Calu3 (cell line): ENCODE results near the gene ZBTB32. TPM values are rescaled to one million over a fixed set of nuclear protein-coding genes. Genes with fewer than 3 reads are reported as not detected.
A peak's percentile ranks its signal among the peaks of the same experiment; 100 is the strongest.

Experiments used
- BruUV-seq: library from RNA; stranded (reverse); fragments of 400-500 nt; replicated peaks from 2 replicates; lab custom pipeline; 2021; lab: Mats Ljungman, UMichigan
- CTCF ChIA-PET: fragments of 300-600 bp; sonication (Branson Sonifier 250); formaldehyde crosslinking; loops from one replicate; lab custom pipeline; 2022; ENCODE audit warnings: antibody characterized with exemption; lab: Charles Lee
- DNase-seq: peaks from one replicate; pipeline ENCODE4 v3.0.0; 2022
- H3K27ac Mint-ChIP-seq: one replicate; pipeline ENCODE4 v1.8.0; 2022; ENCODE audit warnings: mixed read lengths; ENCODE audit not compliant: unreplicated experiment
- H3K27me3 Mint-ChIP-seq: one replicate; pipeline ENCODE4 v1.8.0; 2022; ENCODE audit warnings: mixed read lengths; ENCODE audit not compliant: unreplicated experiment
- H3K36me3 Mint-ChIP-seq: one replicate; pipeline ENCODE4 v1.8.0; 2022; ENCODE audit warnings: mild to moderate bottlenecking, moderate library complexity, mixed read lengths; ENCODE audit not compliant: insufficient read depth, unreplicated experiment
- H3K4me1 Mint-ChIP-seq: one replicate; pipeline ENCODE4 v1.8.0; 2022; ENCODE audit warnings: mild to moderate bottlenecking, low read depth, mixed read lengths; ENCODE audit not compliant: unreplicated experiment
- H3K4me3 Mint-ChIP-seq: one replicate; pipeline ENCODE4 v1.8.0; 2022; ENCODE audit warnings: mild to moderate bottlenecking, low read depth, moderate library complexity, mixed read lengths; ENCODE audit not compliant: unreplicated experiment
- H3K9me3 Mint-ChIP-seq: one replicate; pipeline ENCODE4 v1.8.0; 2022; ENCODE audit warnings: low read depth, mixed read lengths; ENCODE audit not compliant: unreplicated experiment
- CTCF ChIP-seq: fragments of 200-600 bp; IDR thresholded peaks from one replicate; pipeline ENCODE4 v1.8.0; 2022; ENCODE audit warnings: antibody characterized with exemption; ENCODE audit not compliant: unreplicated experiment
- intact Hi-C: fragments of 100-400 bp; cut with micrococcal nuclease; formaldehyde crosslinking; loops from one replicate; pipeline ENCODE4 v1.10.0; 2022; ENCODE audit not compliant: unreplicated experiment
- total RNA-seq: library from RNA; stranded (reverse); gene quantifications from 2 replicates; pipeline ENCODE4 v1.2.3, GENCODE V29; 2022

The ZBTB32 gene
- total RNA-seq, 1 experiment from 2014 or later: not detected

GRCh38 chr19:35733180-35734125, 29.1 kb downstream of the ZBTB32 start:
- DNase-seq: no peak
- Mint-ChIP-seq H3K4me1 (no peaks in the 10 kb centered on the region), H3K27ac (peak overlapping the region; percentile 1), H3K36me3 (peaks cover 67% of the 10 kb centered on the region), H3K4me3 (no peak overlapping the region), H3K9me3 (no peaks in the 10 kb centered on the region), H3K27me3 (no peaks in the 10 kb centered on the region)
- BruUV-seq: no TSS peak
- CTCF ChIA-PET: interaction anchor here (1.2 kb wide), 1 partner anchor 223 kb away, joined by 3 read pairs; no protein-coding TSS in a partner anchor
- intact Hi-C loops: no loop called here
- no peak for TF ChIP-seq CTCF

- no peak for TF ChIP-seq CTCF
- Mint-ChIP-seq H3K9me3 (no peaks in the 10 kb centered on the region), H3K36me3 (peaks cover 69% of the 10 kb centered on the region), H3K4me3 (no peak overlapping the region), H3K27me3 (no peaks in the 10 kb centered on the region), H3K27ac (peak overlapping the region; percentile 1), H3K4me1 (no peaks in the 10 kb centered on the region)
- no peak for DNase-seq
- CTCF ChIA-PET: interaction anchor here (1.2 kb wide), 1 partner anchor 224 kb away, joined by 3 read pairs; no protein-coding TSS in a partner anchor
- intact Hi-C loops: no loop called here
- BruUV-seq: no TSS peak
Observed at GRCh38 chr19:35734273-35734672, 29.9 kb downstream of the ZBTB32 start.

GRCh38 chr19:35734889-35735288, 30.5 kb downstream of the ZBTB32 start:
- Mint-ChIP-seq H3K9me3 (no peaks in the 10 kb centered on the region), H3K4me1 (no peaks in the 10 kb centered on the region), H3K27ac (peak overlapping the region; percentile 1), H3K4me3 (no peak overlapping the region), H3K27me3 (no peaks in the 10 kb centered on the region), H3K36me3 (peaks cover 72% of the 10 kb centered on the region)
- intact Hi-C loops: no loop called here
- no TSS peak for BruUV-seq
- no peak for DNase-seq
- TF ChIP-seq CTCF: no peak
- CTCF ChIA-PET: interaction anchor here (1.2 kb wide), 1 partner anchor 224 kb away, joined by 3 read pairs; no protein-coding TSS in a partner anchor

- CTCF ChIA-PET: interaction anchor here (0.6 to 1.7 kb wide), 5 partner anchors 11 to 89 kb away, joined by 3 to 5 read pairs (median 3); partner anchors contain the start of genes COX6B1 and LIN37
- Mint-ChIP-seq H3K27ac (peak overlapping the region; percentile 45), H3K36me3 (peaks cover 75% of the 10 kb centered on the region), H3K27me3 (no peaks in the 10 kb centered on the region), H3K4me3 (no peak overlapping the region), H3K9me3 (no peaks in the 10 kb centered on the region), H3K4me1 (peaks cover 7% of the 10 kb centered on the region)
- peak; percentile 16 for TF ChIP-seq CTCF
- DNase-seq: peak; percentile 34
- intact Hi-C loops: no loop called here
- BruUV-seq: no TSS peak
Observed at GRCh38 chr19:35736913-35737886, 32.8 kb downstream of the ZBTB32 start.
